Activated gamma-delta T cell treated with Interleukin-2 at 50 U/mL for 16 hours (primary cell): Measurements from ENCODE around the gene MAL.

ENCODE experiments used
- DNase-seq: peaks from one replicate; pipeline ENCODE4 v3.0.0-alpha.2; 2020

The MAL gene

DNA sequence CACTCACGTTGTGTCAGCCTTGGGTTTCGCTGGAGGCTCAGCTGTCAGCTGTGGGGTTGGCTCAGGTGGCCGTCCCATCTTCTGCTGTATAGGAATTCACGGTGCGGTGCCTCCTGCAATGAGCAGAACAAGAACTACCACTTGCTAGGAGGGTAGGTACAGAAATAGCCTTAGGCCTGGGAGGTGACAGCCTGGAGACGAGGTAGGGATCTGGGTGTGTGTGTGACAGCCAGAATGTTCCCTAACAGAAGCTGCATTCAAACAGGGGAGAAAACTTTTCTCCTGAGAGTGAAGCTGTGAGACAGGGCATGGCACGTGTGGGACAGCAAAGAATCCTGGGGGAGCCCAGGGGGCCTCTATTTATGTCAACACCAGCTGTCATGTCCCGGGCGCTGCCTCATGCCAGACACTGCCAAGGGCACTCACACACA is 8.4 kb upstream of the MAL start:
- DNase-seq = no peak

DNA sequence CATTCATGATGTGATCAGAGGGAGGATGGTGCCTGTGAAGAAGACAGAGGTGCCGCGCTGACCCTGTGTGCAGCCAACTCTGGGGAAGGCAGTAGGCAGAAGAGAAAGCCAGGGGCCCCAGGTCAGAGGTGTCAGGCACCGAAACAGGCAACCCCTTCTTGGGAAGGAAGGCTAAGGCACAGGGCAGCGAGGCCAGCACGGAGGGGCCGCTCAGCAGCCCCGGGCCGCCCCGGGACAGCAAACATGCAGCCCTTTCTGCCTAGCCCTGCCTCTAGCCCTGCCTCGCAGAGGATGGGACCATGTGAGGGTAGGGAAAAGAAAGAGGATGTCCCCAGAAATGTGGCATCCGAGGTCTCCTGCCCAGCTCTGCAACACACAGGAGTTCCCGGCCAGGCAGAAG is 7.7 kb upstream of the MAL start:
- no peak for DNase-seq

DNA sequence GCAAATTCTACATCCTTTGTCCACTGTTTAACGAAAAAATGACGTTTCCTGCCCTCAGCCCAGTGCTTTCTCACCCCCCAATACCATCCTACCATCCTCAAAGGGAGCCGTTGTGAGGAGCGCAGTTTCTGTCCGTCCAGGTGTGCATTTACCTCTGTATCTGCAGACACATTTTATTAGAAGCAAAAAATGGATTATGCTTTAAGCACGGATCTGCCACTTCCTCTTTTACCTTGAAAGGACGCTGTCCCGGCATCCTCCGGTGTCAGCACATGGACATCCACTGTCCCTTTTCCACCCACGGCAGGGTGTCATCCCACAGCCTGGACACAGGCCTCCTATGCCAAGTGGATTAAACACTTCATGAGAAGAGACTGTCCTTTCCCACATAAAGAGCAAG is 7.2 kb upstream of the MAL start:
- DNase-seq = no peak

DNA sequence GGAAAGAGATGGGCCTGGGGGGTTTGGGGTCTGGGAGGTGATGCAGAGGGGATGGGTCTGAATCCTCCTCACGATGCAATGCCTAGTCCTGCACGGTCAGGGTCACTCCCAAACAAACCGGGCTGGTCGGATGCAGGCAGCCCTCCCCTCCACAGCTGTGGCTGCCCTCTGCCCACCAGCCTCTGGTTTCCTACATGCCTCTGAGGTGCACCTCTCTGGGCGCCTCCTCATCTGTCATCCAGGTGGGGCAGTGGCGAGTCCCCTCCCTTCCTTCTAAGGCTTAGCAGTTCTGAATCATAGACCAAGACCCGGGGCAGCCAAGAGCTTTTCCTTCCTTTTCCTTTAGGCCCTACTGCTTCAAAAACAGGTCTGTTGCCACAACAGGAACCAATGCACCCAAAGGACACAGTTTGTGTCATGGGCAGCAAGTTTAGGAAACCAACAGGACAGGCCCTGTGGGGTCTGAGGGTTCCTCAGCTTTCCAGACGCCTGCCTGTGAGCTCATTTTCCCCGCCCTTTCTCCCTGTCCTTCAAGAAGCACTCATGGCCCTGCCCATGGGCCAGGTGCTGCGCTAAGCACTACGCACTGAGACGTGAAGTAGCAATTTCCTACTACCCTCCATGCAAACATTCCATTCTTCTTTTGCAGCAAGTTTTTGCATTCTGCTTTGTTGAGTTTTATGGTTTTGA is 6.5 kb upstream of the MAL start:
- no peak for DNase-seq

DNA sequence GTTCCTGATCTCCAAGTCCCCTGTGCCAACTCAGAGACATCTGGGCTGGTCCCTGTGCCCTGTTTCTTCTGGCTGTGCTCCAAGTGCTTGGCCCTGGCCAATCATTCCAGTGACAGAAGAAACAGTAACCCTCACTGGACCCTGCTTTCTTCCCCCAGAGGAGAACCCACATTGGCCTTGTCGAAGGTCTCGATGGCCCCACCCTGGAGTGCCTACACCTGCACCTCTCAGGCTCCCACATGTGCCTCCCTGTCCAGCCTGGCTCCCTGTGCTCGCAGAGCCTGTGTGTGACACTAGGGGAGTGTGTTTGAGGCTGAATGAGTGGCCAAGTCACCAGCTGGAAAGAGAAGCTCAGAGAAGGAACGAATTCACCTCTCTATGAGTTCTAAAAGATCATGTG is 5.9 kb upstream of the MAL start:
- no peak for DNase-seq

DNA sequence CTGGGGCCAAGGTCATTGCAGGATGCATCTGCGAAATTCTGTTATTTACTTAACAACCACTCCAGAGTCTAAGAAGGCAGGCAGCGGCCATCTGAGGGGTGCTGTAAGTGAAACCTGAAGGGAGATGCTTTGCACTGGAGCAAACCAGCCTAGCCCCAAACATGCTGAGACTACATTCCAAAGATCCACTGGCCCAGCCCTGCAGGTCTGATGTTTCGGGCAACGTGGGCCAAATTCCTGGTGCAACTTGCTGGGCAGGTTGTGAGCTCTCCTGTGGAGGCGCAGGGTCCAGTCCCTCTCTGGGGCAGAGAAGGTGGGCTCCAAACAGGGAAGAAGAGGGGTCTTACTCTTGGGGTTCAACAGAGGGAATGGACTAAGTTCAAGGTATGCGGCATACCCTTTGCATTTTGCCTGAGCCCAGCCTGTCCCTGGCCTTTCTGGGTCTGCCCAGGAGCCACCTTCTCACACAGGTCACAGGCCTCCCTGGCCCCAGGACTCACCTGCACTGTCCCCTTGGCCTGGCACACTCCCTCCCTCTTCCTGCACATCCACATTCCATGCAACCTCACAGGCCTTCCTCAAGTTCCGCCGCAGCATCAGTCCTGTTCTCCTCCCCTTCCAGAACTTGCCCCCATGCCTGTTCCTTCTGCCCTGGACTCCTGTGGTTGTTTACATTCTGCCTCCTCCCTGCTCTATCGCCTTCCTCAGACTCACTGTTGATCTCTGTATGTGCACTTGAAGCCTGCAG is 5.1 kb upstream of the MAL start:
- no peak for DNase-seq

DNA sequence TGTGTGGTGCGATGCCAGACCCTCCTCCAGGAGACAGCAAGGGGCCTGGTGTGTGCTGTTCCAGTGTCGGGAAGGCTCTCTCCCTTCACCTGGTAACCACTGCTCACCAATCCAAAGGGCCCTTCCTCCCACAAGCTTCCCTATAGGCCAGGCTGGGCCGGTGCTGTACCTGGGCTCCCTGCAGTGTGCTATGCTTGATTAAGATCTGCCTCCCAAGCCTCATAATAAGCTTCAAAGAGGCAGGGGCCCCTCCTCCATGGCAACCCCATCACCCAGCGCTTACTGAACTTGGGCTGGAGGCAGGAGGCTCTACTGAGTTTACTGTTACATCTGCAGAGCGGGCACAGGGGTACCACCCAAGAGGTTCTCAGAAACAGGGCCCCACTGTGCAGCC is 4.5 kb upstream of the MAL start:
- DNase-seq = no peak

DNA sequence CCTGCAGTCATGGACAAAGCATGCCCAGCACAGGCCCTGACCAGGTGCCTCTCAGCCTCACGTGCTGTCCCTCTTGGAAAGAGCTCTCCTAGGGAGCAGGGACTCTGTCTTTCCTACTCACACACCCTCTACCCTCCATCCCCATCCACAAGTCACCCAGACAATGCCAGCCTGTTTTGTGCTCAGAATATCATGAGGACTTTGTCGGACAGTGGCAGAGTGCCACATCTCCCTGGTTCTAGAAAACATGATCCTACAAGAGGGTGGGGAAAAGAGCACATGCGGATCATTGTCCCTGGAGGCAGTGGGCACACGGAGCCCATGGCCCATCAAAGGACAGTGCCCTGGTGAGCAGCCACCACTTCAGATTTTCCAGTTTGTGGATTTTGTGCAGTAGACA is 3.7 kb upstream of the MAL start:
- DNase-seq = no peak

DNA sequence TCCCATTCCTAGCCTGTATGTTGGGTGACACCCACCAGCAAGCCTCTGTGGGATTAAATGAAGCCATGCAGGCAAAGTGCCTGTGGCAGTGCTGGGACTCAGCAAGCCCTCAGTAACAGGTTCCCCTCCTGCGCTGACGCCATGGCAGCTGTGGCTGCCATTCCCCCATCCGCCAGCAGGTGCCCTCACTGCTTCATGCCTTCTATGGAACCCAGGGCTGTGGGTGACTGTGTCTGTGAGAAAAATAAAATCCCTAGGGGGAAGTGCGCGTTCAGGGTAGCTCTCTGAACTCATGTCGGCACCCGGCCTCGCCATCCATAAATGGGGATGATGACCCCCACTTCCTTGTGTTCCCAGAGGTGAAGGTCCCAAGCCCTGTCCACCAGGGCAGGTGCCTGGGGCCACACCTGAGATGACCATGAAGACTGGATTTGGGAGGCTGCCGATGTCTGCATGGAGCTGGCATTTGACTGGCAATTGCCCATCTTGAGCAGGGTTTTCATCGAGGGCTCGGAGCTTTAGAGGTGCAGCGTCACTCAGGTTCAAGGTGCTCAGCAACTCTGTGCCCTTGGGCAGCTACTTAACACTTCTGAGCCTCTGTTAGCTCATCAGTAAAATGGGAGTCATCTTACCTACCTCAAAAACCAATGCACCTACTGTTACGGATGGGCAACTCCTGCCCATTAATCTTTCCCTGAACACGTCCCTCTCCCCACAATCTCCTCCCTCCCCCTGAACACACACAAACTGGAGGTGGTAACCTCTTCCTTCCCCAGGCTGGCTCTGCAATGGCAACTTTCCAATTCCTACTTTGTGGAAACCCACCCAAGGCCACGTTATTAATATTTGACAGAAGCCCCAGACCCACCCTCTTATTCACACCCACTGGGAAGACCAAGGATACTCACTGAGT is 2.9 kb upstream of the MAL start:
- DNase-seq = peak; percentile 83

DNA sequence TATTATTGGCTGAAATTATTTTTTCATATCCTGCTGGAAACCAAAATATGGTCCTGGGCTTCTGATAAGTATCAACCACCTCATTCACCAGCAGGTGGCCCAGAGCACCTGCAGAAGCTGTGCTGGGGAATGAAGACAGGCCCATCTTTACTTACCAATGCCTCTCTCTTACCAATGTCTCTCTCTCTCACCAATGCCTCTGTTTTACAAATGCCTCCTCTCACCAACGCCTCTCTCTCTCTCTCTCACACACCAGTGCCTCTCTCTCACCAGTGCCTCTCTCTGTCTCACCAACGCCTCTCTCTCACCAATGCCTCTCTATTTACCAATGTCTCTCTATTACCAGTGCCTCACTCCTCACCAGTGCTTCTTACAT is 2.3 kb upstream of the MAL start:
- peak; percentile 49 for DNase-seq

DNA sequence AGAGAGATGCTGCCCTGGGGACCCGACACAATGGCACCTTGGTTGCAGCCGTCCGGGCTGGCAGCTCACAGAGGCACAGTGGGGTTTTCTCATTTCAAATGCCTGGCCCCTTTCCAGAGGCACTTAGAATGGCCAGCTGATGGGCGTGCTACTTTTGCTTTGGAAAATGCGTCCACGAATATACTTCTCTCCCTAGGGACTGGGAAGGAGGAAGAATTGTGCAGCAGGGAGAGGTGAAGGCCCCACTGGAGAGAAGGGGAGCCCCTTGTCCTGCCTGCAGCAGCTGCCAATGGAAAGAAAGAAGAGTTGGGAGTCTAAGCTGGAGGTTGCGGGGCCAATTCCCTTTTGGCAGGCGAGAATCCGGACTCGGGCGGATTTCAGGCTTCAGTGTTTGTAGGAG is 1.1 kb upstream of the MAL start:
- DNase-seq = no peak

DNA sequence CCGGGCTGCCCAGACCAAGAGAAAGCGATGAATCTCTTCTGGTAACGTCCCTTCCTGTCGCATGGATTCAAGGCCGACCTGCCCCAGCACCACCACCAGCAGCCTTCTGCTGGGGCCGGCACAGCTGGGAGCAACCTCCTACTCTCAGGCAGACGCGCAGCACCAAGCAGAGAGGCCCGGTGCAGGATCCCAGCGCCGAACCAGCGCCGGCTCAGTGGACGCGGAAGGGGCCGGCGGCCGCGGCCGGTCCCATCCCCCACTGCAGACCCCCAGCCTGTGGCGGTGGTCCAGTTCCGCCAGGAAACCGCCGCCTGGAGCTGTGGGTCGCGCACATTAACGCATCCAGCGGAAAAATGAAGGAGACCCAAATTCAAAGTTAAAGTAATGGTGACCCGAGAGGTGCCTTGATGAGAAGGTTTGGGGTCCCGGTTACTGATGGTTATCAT is 525 bp upstream of the MAL start:
- no peak for DNase-seq

DNA sequence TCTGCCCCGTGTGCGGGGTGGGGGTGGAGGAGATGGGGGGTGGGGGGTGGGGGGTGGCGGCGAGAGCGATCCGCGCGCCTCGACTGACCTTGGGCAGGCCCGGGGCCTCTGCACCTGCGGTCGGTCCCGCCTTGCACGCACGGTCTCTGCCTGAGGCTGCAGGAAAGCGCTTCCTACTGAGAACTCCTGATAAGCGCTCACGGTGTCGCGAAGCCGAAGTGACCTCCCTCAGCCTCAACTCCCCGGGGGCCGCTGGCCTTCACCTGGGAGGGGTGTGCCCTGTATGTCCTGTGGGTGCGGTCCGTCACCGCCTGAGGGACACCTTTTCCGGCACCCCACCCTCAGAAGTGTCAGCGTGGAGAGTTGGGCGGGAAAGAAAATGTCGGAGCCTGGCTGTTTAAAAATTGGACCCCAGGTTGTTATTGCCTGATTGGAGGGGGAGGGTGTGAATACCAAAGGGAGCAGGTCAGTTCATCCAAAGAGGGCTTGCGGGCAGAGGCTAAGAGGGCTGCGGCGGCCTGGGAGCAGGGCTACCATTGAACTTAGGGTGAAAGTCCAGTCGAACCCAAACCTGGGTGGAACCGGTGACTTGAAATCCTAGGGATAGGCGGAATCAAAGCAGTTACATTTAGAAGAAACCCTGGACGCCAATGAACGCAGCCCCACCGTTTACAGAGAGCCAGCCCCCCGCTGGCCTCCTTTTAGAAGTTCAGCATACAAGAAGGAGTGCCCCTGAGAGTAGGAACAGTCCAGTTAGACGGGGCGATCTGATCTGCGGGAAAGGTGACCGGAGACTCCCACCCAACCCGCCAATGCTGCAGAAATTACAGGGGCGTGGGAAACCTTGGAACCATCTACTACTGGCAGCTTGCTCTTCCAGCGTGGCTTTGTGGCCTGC is 1.2 kb downstream of the MAL start:
- DNase-seq = no peak

DNA sequence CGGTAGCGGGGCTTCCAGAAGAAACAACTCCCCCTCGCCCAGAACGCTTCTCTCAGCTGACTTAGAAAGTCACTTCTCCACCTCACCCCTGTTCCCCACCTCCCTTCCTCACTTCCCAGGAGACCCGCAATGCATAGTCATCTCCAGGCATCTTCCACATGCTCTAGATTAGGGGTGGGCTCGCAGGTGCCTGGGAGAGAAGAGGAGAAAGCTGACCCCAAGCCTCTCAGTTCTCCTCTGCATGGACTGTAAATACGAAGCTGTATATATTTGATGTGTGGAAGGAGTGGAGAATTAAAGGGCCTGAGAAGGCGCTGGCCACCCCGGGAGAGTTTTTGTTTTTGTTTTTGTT is 1.8 kb downstream of the MAL start:
- DNase-seq = no peak

DNA sequence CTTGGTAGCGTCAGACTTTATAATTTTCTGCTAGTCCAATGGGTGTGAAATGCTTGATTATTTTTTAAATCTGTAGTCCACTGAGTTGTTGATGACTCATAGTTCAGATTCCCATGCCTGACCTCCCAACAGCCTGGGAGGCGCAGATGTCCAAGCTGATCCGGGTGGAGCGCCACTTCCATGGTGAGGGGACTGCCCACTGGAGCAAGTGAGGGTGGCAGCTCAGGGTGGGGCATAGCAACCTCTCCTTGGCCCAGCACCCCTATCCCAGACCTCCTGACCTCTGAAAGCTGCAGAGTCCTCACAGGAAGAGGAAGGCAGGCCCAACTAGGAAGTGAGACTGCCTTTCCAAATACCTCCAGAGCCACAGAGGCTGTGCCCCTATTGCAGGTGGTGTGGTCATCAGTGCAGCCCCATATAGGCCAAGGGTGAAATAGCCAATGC is 4.4 kb downstream of the MAL start:
- DNase-seq = no peak

DNA sequence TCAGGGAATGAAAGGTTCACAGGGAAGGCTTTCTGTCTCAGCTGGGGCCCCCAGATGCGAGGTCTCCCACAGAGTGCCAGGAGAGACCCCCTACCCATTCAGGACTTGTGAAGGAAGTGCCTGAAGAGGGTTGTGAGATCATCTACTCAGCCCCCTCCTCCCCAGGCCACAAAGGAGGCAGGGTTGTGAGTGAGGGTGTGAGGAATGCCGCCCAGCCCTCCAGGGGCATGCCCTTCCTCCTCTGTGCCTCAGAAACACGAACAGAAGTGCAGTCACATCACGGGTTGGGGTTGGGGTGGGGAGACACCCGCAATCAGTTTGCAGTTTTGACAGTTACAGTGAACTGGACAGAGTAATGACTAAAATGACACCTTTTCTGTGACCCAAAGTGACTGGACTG is 5.0 kb downstream of the MAL start:
- DNase-seq = no peak

DNA sequence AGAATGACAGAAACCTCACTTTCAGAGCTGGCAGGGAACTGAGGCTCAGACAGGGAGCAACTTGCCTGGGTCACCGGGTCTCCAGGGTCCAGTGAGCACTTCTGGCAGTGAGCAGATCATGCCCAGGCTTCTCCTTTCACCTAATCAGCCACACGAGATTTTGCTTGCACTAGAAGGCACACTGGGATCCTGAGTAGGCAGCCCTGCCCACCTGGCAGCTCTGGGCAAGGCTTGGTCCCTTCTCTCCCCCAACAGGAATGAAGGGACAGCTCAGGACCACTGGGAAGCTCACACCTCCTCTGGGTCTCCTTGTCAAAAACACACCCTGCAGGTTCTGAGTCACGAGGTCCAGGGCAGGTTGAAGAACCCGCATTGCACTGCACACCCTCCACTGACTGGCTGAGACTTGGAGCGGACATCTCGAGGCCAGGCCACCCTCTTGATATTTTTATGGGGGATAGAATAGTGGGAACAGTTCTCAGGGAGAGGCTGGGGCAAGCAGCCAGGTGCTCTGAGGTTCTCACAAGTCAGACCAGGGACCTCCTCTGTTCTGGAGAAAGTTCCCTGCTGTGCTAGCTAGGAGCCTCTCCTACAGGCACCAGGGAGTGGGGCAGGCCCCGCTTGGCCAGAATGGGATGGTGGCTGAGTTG is 5.7 kb downstream of the MAL start:
- no peak for DNase-seq

DNA sequence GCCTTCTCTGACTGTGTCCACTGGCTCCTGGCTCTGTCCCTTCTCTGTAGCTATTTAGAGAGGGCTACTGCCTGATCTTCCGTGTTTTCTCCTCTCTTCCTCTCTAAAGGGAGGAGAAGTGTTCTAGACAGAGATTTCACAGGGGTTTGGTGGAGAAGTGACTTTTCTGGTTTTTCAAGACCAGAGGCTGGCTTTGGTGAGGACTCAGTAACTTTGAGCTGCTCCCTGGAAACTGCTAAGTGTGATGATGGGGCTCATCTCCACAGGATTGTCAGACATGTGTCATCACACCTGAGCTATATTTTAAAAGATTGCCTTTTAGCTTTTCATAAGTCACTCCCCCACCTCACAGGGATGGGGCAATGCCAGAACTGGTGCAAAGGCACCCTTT is 6.2 kb downstream of the MAL start:
- no peak for DNase-seq

DNA sequence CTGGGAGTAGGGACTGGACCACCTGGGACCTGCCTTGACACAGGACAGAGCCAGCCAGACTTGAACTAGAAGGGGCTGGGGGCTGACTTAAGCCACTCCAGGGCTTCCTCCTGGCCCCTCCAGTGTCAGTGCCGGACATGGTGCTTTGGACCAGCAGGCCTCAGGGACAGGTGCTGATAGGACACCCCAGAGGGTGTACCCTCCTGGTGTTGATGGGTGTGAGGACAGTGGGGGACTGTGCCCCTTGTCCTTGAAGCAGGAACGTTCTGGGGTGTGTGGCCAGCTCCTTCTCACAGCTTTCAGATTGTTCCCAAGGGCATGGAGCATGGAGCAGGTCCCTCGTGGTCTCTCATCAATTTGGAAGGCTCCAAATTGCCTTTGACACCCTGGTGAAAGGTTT is 6.8 kb downstream of the MAL start:
- DNase-seq = no peak

DNA sequence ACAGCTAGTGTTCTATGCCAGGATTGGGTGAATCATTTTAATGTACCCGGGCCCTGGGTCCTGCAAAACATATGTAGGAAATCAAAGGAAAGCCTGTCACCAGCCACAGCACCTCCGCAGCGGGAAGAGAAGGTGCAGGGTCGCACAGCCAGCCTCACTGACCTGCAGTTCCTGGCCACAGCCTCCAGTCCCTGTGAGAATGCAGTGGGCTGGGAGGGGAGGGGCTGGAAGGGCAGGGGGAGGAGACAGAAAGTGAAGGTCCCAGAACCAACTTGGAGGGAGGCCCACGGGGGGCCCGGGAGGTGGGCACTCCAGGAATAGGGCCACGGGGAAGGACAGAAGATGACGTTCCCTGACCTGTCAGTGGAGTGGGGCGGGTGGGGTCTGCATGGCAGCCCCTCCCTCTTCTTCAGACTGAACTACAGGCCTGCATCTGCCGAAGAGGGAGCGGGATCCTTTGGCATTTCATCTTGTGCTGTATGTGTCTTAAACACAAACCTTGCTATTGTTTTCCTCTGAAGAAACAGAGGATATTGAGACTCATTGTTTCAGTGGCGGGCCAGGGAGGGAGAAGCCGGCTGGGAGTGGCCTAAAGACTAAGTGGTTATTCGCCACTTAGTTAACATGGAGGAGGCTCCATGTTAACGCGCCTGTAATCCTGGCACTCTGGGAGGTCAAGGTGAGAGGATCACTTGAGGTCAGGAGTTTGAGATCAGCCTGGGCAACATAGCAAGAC is 7.5 kb downstream of the MAL start:
- no peak for DNase-seq

DNA sequence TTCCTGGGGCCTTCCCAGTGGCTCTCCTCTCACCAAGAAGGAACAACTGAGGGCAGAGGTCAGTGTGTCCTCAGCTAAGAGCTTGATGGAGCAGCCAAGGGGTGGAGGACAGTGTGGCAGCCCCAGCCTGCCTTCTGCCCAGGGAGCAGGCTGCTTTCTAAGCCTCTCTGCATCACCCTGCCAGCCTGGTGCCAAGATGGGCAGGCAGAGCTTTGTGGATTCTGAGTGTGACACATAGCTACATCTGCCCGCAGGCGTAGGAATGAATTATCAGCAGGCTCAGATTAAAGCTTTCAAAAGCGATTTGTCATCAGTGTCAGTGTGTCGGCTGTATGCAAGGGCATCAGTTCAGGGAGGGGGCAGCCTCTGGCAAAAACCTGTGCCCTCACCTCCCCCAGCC is 8.7 kb downstream of the MAL start:
- DNase-seq = no peak

DNA sequence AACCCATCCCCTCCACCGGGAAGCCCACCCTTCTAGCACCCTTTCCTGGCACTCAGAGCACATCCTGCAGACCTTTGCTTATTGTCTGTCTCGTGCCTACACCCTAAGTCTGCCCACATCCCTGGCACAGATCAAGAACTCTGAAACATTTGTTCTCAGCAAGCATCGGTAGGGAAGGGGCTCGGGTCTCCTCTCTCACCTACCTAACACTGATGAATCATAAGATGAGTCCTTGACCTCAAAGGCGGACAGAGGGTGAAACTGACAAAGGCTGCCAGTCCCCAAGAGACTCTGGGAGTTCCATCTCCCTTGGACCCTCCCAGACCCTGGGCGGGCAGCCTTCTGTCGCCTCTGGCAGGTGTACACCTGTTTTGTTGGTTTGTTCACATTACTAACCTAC is 9.3 kb downstream of the MAL start:
- no peak for DNase-seq
